MM.1S (cell line): ENCODE results near the gene DAZAP1.

Experiments
- DNase-seq: peaks from one replicate; pipeline ENCODE4 v3.0.0-alpha.2; 2015
- H2AFZ ChIP-seq: fragments of 300-600 bp; sonication (generic); 2 replicates; pipeline ENCODE4 v1.6.0; 2016; ENCODE audit warnings: antibody characterized with exemption, low read length
- H3F3A ChIP-seq: fragments of 300-600 bp; sonication (generic); 2 replicates; pipeline ENCODE4 v1.6.1; 2016; ENCODE audit warnings: mild to moderate bottlenecking, antibody characterized with exemption, low read length, moderate library complexity, mixed read lengths; ENCODE audit not compliant: insufficient read depth
- H3K27ac ChIP-seq: fragments of 300-600 bp; sonication (generic); 2 replicates; pipeline ENCODE4 v1.5.1; 2016; ENCODE audit warnings: mild to moderate bottlenecking, low read length
- H3K27me3 ChIP-seq: fragments of 300-600 bp; sonication (generic); replicated peaks from 2 replicates; pipeline ENCODE4 v1.6.0; 2016; ENCODE audit warnings: low read length; ENCODE audit not compliant: insufficient read depth
- H3K36me3 ChIP-seq: fragments of 300-600 bp; sonication (generic); replicated peaks from 2 replicates; pipeline ENCODE4 v1.6.1; 2016; ENCODE audit warnings: mild to moderate bottlenecking, low read length, mixed read lengths; ENCODE audit not compliant: insufficient read depth
- H3K4me1 ChIP-seq: fragments of 300-600 bp; sonication (generic); 2 replicates; pipeline ENCODE4 v1.6.1; 2016; ENCODE audit warnings: low read length, mixed read lengths
- H3K4me2 ChIP-seq: fragments of 300-600 bp; sonication (generic); 2 replicates; pipeline ENCODE4 v1.6.0; 2016; ENCODE audit warnings: low read depth, low read length
- H3K4me3 ChIP-seq: fragments of 300-600 bp; sonication (generic); 2 replicates; pipeline ENCODE4 v1.5.1; 2016; ENCODE audit warnings: low read length, mixed read lengths
- H3K79me2 ChIP-seq: fragments of 300-600 bp; sonication (generic); 2 replicates; pipeline ENCODE4 v1.6.1; 2016; ENCODE audit warnings: mixed run types, low read length, mixed read lengths
- H3K9ac ChIP-seq: fragments of 300-600 bp; sonication (generic); 2 replicates; pipeline ENCODE4 v1.6.1; 2016; ENCODE audit warnings: low read length, mixed read lengths
- H3K9me2 ChIP-seq: fragments of 300-600 bp; sonication (generic); replicated peaks from 2 replicates; pipeline ENCODE4 v1.6.1; 2016; ENCODE audit warnings: mild to moderate bottlenecking, low read length, mixed read lengths; ENCODE audit not compliant: insufficient read depth
- H3K9me3 ChIP-seq: fragments of 300-600 bp; sonication (generic); replicated peaks from 2 replicates; pipeline ENCODE4 v1.6.1; 2016; ENCODE audit warnings: mild to moderate bottlenecking, low read length, mixed read lengths; ENCODE audit not compliant: insufficient read depth
- H4K20me1 ChIP-seq: fragments of 300-600 bp; sonication (generic); 2 replicates; pipeline ENCODE4 v1.6.1; 2016; ENCODE audit warnings: mild to moderate bottlenecking, low read length, moderate library complexity, mixed read lengths; ENCODE audit not compliant: insufficient read depth
- EZH2 ChIP-seq: fragments of 300-600 bp; sonication (generic); optimal IDR thresholded peaks from 2 replicates; pipeline ENCODE3; 2017; ENCODE audit warnings: low read depth, mild to moderate bottlenecking, antibody characterized with exemption, low read length, mixed read lengths
- EZH2phosphoT487 ChIP-seq: fragments of 300-600 bp; sonication (generic); IDR thresholded peaks from 2 replicates; pipeline ENCODE4 v1.6.1; 2018; ENCODE audit warnings: antibody characterized with exemption, low read length
- TF ChIP-seq, protein P1 (sequence below): fragments of 300-600 bp; sonication (generic); IDR thresholded peaks from 2 replicates; pipeline ENCODE4 v1.5.1; 2016; ENCODE audit warnings: antibody characterized with exemption, low read length, mixed read lengths

The DAZAP1 gene

DNA sequence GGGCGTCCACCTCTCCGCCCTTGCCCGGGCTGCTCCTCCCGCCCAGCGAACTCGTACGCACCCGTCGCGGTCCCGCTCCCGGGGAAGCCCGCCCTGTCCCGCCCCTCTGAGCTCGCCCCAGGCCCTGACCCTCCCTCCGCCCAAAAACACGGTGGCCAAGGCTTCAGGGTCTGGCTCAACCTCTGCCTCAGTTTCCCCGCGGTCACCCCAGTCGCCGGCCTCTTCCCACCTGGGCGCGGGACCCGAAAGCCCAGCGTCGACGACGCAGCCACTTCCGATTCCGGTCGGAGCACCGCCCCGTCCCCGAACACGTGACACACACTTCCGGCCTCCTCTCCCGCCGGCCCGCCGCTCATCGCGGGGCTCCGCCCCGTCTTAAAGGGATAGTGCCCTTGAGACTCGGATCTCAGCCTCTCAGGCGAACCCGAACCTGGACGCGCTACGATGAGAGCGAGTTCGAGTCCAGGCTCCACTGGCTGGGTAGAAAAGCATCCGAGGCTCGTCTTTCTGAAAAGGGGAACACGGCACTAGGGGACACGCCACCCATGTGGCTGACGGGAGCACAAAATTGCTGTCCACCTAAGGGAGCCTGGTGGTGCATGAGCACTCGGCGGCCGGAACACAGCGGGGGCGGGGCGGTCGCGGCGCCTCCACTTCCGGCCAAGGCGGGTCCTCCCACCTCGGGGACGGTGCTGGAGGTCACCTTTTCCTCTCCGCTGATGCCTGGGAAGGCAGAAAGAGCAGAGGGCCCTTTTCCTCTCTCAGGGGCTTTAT lies 71.7 kb downstream of the DAZAP1 start, which contains the start of gene C19orf25:
Gene C19orf25 (minus strand): TSS at position 282 of the 774 bp plus-strand sequence. CDS start 312 bp downstream, outside the sequence.
- Histone ChIP-seq H3K4me2 (peak within 1 kb of the TSS; percentile 73), H3K27me3 (peaks cover 12% of the 10 kb centered on the region), H2AFZ (peak within 1 kb of the TSS; percentile 91), H3K4me1 (no peaks in the 10 kb centered on the region), H3F3A (no peaks in the 10 kb centered on the region), H3K79me2 (peaks cover 40% of the 10 kb centered on the region), H3K27ac (peak within 1 kb of the TSS; percentile 66; the same call in 1 of the 2 replicates), H3K9me2 (no peaks in the 10 kb centered on the region), H3K9me3 (no peaks in the 10 kb centered on the region), H3K9ac (peak within 1 kb of the TSS; percentile 69), H3K4me3 (peak within 1 kb of the TSS; percentile 73), H4K20me1 (no peaks in the 10 kb centered on the region), H3K36me3 (no peaks in the 10 kb centered on the region)
- peak; percentile 99 for DNase-seq
- TF ChIP-seq EZH2phosphoT487: no peak
- no peak for TF ChIP-seq EZH2
- TF ChIP-seq, protein P1, sequence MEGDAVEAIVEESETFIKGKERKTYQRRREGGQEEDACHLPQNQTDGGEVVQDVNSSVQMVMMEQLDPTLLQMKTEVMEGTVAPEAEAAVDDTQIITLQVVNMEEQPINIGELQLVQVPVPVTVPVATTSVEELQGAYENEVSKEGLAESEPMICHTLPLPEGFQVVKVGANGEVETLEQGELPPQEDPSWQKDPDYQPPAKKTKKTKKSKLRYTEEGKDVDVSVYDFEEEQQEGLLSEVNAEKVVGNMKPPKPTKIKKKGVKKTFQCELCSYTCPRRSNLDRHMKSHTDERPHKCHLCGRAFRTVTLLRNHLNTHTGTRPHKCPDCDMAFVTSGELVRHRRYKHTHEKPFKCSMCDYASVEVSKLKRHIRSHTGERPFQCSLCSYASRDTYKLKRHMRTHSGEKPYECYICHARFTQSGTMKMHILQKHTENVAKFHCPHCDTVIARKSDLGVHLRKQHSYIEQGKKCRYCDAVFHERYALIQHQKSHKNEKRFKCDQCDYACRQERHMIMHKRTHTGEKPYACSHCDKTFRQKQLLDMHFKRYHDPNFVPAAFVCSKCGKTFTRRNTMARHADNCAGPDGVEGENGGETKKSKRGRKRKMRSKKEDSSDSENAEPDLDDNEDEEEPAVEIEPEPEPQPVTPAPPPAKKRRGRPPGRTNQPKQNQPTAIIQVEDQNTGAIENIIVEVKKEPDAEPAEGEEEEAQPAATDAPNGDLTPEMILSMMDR: no peak

DNA sequence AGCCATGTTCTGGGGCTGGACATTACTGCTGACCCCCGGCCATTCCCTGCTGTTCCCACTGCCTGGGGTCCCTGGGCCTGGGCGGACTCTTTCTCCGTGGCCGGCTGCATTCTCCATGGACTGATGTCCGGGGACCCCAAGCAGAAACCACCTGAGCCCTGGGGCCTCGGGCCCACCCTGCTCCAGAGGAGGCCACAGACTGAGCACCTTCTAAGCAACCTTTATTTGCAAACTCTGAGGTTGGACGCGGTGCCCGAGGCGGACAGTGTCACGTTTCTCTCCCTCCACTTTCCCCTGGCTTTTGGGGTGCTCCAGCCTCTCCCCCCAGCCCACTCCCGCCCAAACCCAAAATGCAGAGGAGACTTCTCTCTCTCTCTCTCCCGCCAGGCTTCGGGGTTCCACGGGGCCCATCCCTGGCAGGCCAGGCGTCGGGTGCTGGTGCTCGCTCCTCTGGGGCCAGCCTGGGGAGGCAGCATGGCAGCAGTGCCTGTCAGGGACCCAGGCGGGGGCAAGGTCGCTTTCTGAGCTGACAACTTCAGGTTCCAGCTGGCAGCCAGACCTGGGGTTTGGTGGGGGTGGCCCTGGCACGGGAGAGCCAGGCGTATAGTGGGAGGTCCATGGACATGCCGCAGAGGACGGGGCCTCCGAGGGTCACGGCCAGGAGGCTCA lies 74.0 kb downstream of the DAZAP1 start:
- no peak overlapping the region for H3K9ac ChIP-seq
- peaks cover 30% of the 10 kb centered on the region for H3K27me3 ChIP-seq
- no peak overlapping the region for H2AFZ ChIP-seq

DNA sequence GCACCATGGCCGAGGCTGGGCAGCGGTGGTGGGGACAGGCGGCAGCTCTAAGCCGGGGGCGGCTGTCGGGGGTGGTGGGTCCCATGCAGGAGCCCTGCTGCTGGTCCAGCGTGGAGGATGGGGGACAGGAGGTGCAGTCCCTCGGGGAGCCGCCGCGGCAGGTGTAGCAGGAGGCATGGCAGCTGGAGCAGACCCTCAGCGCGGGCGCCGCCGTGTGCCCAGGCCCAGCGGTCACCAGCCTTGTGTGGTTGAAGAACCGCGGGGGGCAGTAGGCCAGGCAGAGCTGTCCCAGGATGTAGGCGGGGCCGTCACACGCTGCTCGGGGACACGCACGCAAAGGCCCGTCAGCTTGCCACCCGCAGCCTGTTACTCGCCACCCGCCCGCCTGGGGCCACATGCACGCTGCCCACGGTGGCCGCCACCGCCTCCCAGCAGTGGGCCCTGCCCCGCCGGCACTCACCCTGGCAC lies 74.5 kb downstream of the DAZAP1 start:
- H3K4me2 ChIP-seq: no peak overlapping the region
- no peaks in the 10 kb centered on the region for H3F3A ChIP-seq
- H4K20me1 ChIP-seq: no peaks in the 10 kb centered on the region
- peaks cover 36% of the 10 kb centered on the region for H3K27me3 ChIP-seq
- H3K4me1 ChIP-seq: no peaks in the 10 kb centered on the region
- H3K36me3 ChIP-seq: no peaks in the 10 kb centered on the region
- H3K79me2 ChIP-seq: peaks cover 20% of the 10 kb centered on the region
- TF ChIP-seq EZH2 (no peak), EZH2phosphoT487 (no peak)
- TF ChIP-seq, protein P1: no peak
- no peak for DNase-seq
- no peaks in the 10 kb centered on the region for H3K9me2 ChIP-seq
- no peak overlapping the region for H3K4me3 ChIP-seq
- H2AFZ ChIP-seq: no peak overlapping the region
- H3K9ac ChIP-seq: no peak overlapping the region
- no peak overlapping the region for H3K27ac ChIP-seq
- no peaks in the 10 kb centered on the region for H3K9me3 ChIP-seq

More for the DNA sequence above, 74.0 kb downstream of the DAZAP1 start:
- Histone ChIP-seq H4K20me1 (no peaks in the 10 kb centered on the region), H3K9me3 (no peaks in the 10 kb centered on the region), H3K4me3 (no peak overlapping the region), H3F3A (no peaks in the 10 kb centered on the region), H3K4me2 (no peak overlapping the region), H3K9me2 (no peaks in the 10 kb centered on the region), H3K4me1 (no peaks in the 10 kb centered on the region), H3K27ac (no peak overlapping the region), H3K79me2 (peaks cover 26% of the 10 kb centered on the region), H3K36me3 (no peaks in the 10 kb centered on the region)
- DNase-seq: no peak
- TF ChIP-seq EZH2phosphoT487 (no peak), EZH2 (no peak)
- TF ChIP-seq, protein P1: no peak
